Activated naive CD4-positive, alpha-beta T cell (primary cell): Measurements from ENCODE around the gene TCEANC2.
"Not testable (repeated sequence)": the region's sequence is repeated elsewhere in the genome, so short reads cannot be mapped to it uniquely, and the experiment has no call there.

ENCODE experiments used
- DNase-seq, 4 experiments: peaks; one replicate each; lab custom pipeline; 2025; lab: John Stamatoyannopoulos, UW

TCEANC2 gene

GRCh38 chr1:54027848-54028247 is 25.6 kb upstream of the TCEANC2 start:
- DNase-seq, result no peak

GRCh38 chr1:54028306-54029251 is 24.8 kb upstream of the TCEANC2 start:
- DNase-seq, result no peak

- no peak for DNase-seq
Measured at GRCh38 chr1:54037476-54037875, 15.9 kb upstream of the TCEANC2 start.

- no peak for DNase-seq
Measured at GRCh38 chr1:54041806-54042205, 11.6 kb upstream of the TCEANC2 start.

GRCh38 chr1:54045496-54045895 is 7.9 kb upstream of the TCEANC2 start:
- DNase-seq, result no peak

- no peak for DNase-seq
Measured at GRCh38 chr1:54046671-54047383, 6.6 kb upstream of the TCEANC2 start.

GRCh38 chr1:54047384-54048305 is 5.8 kb upstream of the TCEANC2 start:
- DNase-seq, result no peak

GRCh38 chr1:54050435-54050834 is 3.0 kb upstream of the TCEANC2 start:
- DNase-seq, result not testable (repeated sequence)

GRCh38 chr1:54051933-54052430 is 1.4 kb upstream of the TCEANC2 start:
- DNase-seq, result no peak

GRCh38 chr1:54052431-54052933 is 926 bp upstream of the TCEANC2 start:
- peak in 2 of 4 experiments; percentile 30 to 40 for DNase-seq

GRCh38 chr1:54053745-54054437 is 483 bp downstream of the TCEANC2 start:
- DNase-seq, result no peak

- DNase-seq, result no peak
Measured at GRCh38 chr1:54054438-54054749, 986 bp downstream of the TCEANC2 start.

- no peak for DNase-seq
Measured at GRCh38 chr1:54064299-54064698, 10.9 kb downstream of the TCEANC2 start.

GRCh38 chr1:54069791-54070170 is 16.4 kb downstream of the TCEANC2 start:
- DNase-seq, result no peak

GRCh38 chr1:54070171-54070837 is 16.9 kb downstream of the TCEANC2 start:
- no peak for DNase-seq

GRCh38 chr1:54077359-54077758 is 24.0 kb downstream of the TCEANC2 start:
- no peak for DNase-seq

GRCh38 chr1:54080598-54081049 is 27.2 kb downstream of the TCEANC2 start:
- no peak for DNase-seq

GRCh38 chr1:54081306-54082270 is 28.2 kb downstream of the TCEANC2 start:
- peak in 3 of 4 experiments; percentile 3 to 37 (median 5) for DNase-seq

GRCh38 chr1:54084794-54085193 is 31.4 kb downstream of the TCEANC2 start:
- DNase-seq, result no peak
